NCI-H2171 treated with DMSO at 0.1 percent for 48 hours (cell line): ENCODE measurements around the gene OR10H1.
A peak's percentile ranks its signal among the peaks of the same experiment; 100 is the strongest.
"Not testable (repeated sequence)": the region's sequence is repeated elsewhere in the genome, so short reads cannot be mapped to it uniquely, and the experiment has no call there.

Experiments
- DNase-seq: peaks from one replicate; lab custom pipeline; 2025; lab: John Stamatoyannopoulos, UW

The OR10H1 gene, protein sequence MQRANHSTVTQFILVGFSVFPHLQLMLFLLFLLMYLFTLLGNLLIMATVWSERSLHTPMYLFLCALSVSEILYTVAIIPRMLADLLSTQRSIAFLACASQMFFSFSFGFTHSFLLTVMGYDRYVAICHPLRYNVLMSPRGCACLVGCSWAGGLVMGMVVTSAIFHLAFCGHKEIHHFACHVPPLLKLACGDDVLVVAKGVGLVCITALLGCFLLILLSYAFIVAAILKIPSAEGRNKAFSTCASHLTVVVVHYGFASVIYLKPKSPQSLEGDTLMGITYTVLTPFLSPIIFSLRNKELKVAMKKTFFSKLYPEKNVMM

DNA sequence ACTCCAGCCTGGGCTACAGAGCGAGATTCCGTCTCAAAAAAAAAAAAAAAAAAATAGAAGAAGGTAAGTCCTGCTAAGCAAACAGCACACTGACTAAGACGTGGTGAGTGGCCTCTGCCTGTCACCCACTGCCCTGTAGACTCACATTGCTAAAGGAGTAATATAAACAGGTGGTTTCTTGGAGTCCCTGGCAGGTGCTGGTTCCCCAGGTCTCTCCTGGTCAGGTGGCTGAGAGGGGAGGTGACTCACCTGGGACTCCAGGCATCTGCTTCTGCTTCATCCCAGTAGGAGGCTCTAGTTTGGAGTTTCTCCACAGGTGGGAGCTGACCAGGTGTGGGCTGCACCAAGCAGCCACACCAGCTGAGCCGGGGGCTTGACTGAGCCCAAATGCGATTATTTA is at the start of gene OR10H1:
OR10H1 (minus strand) TSS at position 359 of the 400 bp plus-strand sequence. CDS start 7,627 bp downstream, outside the sequence.
- DNase-seq, result no peak

DNA sequence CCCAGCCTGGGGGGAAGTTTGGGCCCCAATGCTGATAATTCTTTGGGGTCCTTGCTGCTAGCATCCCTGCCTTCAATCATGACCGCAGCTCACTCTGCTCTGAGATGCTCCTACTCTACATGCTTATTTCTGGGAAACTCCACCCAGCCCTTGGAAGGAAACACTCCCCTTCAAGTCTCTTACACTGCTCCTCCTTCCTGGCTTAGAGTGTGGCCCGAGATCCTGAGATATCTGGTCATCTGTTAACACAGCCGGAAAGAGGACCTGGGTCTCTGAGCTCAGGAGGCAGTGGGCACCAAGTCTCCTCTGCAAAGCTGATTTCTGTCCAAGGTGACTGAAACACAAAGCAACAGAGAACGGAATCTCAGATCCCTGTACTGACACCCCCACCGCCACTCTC is 49.4 kb upstream of the OR10H1 start:
- DNase-seq, result no peak

DNA sequence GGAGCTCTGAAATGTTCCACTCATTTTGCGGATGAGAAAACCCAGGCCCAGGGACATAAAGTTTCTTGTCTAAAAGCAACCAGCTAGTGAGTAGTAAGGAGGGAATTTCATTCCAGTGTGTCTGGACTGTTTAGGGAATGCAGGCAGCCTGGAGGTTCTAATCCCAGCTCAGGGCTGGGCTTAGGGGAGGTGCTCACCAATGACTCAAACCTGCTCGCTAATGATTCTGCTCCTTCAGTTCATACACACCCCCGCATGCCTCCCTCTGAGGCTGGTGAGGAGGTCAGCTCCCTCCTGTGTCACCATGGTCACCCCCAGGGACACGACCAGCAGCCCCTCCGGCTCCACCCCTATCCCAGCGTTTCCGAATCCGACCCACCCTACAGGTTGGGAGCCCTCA is 47.8 kb upstream of the OR10H1 start:
- DNase-seq, result no peak

DNA sequence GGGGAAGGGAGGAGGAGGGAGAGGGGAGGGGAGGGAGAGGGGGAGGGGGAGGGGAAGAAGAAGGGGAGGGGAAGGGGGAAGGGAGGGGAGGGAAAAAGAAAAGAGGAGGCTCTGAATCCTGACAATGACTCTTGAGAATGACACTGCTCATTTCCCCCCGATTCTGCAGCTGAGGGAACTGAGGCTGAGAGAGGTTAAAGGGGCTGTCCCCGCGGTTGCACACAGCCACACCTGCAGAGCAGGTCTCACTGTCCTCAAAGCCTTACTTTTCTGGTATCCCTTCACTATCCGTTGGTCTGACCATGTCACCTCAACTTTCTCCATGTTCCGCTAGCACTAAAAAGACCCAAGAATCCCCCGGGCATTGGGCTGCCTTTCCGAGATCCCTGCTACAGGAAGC is 47.0 kb upstream of the OR10H1 start:
- no peak for DNase-seq

DNA sequence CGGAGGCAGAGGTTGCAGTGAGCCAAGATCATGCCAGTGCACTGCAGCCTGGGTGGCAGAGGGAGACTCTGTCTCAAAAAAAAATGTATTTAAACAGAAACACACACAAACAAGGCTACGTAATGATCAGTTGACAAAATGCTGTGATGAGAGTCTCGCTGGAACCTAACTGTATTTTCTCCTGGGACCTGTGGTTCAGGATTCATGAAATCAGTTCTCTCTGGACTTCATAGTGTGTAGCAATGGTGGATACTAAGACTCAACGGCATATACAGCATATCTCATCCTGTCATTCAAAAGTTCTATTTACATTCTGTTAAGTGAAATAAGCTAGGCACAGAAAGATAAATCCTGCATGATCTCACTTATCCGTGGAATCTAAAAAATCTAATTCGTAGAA is 45.1 kb upstream of the OR10H1 start:
- no peak for DNase-seq

DNA sequence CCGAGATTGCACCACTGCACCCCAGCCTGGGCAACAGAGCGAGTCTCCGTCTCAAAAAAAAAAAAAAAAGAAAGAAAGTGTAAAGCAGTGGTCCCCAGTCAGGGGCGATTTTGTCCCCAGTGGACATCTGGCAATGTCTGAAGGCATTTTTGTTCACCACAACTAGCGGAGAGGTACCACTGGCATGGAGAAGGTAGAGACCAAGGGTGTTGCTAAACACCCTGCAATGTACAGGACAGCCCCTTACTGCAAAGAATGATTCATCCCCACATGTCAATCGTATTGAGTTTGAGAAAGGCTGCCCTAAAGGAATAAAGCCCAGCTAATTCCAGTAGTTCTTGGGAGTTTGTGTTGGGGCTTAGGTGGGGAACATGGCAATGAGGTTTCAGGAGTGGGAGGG is 43.7 kb upstream of the OR10H1 start:
- no peak for DNase-seq

DNA sequence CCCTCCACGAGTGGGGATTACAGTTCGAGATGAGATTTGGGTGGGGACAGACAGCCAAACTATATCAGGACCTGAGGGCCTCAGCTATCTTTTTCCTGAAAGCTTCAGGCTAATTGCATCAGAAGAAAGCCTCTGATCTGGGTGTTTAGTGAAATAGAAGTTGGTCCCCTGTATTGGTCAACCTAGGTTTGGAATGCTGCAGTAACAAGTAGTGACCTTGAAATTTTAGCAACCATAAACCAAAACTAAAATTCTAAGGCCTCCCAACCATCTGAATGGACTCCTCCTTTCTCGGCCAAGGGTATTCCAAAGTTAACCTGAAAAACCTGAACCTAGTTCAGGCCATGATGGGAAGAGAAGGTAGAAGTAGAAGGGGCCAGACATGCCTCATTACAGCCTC is 34.9 kb upstream of the OR10H1 start:
- DNase-seq, result no peak

DNA sequence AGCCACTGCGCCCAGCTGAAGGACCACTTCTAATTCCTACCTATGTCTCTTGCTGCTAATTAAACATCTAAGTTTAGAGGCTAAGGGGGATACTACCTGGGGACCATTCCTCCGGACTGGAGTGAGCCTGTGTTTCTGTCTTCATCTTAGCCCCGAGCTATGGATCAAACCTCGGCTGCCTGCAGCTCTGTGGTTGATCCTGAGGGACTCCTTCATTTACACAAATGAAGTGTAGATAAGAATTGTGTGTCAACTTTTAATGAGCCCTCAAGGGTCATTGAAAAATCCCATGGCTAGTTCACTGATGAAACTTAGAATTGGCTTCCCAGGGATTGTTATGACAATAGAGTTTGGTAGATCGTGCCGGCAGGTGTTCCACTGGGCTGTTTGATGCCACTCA is 31.5 kb upstream of the OR10H1 start:
- no peak for DNase-seq

DNA sequence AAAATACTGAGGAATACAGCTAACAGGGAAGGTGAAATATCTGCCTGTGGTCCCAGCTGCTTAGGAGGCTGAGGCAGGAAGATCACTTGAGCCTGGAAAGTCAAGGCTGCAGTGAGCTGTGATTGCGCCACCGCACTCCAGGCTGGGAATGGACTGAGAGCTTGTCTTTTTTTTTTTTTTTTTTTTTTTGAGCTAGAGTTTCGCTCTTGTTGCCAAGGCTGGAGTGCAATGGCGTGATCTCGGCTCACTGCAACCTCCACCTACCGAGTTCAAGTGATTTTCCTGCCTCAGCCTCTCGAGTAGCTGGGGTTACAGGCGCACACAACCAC is 28.4 kb upstream of the OR10H1 start:
- not testable (repeated sequence) for DNase-seq

DNA sequence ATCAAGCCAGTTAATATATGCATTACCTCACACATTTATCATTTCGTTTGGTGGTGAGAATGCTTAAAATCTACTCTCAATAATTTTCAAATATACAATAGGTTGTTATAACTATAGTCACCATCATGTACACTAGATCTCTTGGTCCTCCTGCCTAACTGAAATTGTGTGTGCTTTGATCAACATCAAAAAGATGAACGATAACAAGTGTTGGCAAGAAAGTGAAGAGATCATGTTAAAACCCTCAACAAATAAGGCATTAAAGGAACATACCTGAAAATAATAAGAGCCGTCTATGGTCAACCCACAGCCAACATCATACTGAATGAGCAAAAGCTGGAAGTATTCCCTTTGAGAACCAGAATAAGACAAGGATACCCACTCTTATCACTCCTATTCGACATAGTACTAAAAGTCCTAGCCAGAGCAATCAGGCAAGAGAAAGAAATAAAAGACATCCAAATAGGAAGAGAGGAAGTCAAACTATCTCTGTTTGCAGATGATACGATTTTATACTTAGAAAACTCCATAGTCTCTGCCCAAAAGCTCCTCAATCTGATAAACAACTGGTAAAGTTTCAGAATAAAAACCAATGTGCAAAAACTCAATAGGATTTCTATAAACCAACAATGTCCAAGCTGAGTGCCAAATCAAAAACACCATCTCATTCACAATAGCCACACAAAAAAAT is 27.9 kb upstream of the OR10H1 start:
- no peak for DNase-seq

DNA sequence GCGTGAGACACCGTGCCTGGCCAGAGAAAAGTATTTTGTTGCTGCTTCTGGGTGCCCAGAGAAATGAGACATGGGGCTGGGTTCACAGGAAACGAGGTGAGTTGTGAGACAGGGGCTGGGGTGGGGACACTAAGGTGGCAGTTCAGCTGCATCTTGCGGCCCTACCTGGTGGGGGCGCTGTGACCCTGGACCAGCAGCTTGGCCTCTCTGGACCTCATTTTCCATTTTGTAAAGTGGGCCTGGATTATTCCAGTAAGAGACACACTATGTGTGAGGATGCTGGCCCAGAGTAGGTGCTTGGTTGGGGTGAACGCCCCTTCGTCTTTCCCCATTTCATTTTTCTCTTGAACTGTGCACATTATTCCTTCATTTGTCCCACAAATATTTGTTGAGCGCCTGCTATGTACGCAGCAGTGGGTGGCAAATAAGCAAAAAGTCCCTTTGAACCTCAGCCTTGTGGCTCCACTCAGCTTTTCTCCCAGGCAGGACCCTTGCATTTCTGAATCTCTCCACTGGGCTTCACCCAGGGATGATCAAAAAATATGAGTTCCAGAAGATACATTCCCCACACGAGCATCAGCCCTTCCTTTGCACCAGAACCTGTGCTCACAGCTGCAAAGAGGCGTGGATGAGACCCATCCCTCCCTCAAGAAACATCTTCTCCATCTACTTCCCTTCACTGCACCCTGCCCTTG is 26.6 kb upstream of the OR10H1 start:
- DNase-seq, result no peak

DNA sequence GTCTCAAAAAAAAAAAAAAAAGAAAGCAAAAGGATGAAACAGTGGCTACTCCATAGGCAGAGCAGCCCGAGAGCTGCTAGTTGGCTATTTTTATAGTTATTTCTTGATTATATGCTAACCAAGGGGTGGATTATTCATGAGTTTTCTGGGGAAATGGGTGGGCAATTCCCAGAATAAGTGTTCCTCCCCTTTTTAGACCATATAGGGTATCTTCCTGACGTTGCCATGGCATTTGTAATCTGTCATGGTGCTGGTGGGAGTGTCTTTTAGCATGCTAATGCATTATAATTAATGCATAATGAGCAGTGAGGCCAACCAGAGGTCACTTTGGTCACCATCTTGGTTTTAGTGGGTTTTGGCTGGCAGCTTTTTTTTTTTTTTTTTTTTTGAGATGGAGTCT is 25.4 kb upstream of the OR10H1 start:
- DNase-seq, result no peak

DNA sequence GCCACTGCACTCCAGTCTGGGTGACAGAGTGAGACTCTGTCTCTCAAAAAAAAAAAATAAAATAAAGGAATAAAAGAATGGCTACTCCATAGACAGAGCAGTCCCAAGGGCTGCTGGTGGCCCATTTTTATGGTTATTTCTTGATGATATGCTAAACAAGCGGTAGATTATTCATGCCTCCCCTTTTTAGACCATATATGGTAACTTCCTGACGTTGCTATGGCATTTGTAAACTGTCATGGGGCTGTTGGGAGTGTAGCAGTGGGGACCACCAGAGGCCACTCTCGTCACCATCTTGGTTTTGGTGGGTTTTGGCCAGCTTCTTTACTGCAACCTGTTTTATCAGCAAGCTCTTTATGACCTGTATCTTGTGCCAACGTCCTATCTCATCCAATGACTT is 24.4 kb upstream of the OR10H1 start:
- not testable (repeated sequence) for DNase-seq

DNA sequence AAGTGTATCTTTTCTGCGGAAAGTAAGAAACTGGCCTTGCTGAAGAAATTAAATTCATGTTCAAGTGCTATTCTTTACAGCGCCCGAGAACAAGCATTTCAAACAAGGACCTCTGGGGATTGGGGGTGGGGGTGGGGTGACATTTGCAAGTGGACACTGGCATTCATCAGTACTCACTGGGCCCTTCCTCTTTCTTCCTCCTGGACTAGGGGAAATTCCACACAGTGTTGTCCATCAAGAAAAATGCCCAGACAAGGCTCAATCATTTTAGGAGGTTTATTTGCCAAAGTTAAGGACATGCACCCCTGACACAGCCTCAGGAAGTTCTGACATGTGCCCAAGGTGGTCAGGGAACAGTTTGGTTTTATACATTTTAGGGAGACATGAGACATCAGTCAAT is 22.9 kb upstream of the OR10H1 start:
- no peak for DNase-seq

DNA sequence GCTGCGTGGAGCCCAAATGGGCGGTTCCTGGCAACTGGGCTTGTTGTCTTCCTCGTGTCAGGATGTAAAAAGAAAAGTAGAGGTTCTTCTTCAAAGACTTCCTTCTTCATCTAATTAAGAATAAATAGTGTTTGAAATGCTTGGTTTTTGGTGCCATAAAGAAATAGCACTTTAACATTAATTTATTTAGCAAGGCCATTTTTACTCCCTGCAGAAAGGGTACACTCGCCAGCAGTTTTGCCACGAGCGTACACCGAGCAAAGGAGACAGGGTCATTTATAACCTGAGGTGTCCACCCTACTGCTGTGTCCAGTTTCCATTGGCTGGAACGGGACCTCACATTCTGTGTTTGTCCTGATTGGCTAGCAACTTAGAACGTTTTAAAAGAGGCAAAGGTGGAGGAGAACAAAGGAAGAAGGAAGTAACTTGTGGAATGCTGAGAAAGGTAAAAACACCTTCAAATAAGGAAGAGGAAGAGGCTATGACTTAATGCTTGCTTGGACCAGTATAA is 21.8 kb upstream of the OR10H1 start:
- no peak for DNase-seq

DNA sequence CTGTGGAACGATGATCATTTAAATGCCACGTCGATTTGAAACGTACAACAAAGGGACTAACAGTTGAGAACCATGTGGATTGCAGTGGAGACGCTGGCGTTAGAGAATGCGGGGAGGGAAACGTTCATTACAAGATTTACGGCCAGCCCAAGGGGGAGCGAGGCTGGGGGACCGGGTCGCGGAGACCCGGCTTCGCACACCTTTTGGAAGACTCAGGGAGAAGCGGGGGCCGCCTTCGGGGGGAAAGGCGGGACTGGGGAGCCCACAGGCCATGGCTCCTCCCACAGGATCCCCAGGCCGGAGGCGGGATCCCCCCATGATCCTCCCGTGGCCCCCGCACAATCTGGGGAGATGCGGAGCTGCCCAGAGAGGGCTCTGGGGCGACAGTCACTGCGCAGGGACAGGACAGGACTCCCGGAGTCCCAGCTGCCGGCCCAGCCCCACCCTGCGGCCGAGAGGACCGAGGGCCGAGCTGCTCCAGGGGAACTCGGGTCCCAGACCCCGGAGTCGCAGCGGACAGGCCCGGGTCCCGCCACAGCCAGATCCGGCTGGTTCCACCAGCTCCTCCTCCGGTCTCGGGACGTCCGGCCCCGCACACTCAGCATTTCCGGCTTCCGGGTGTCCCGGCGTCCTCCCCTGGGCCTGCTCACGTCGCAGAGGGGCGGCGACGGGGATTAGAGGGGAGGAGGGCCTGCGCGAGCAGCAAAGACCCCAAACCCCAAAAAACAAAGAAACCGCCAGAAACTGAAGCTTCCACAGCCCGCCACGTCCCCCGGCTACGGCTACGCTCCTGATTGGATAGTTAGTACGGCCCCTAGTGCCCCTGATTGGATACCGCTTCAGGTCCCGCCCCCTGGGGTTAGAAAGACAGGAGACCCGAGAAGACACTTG is 21.1 kb upstream of the OR10H1 start:
- DNase-seq, result peak; percentile 88

DNA sequence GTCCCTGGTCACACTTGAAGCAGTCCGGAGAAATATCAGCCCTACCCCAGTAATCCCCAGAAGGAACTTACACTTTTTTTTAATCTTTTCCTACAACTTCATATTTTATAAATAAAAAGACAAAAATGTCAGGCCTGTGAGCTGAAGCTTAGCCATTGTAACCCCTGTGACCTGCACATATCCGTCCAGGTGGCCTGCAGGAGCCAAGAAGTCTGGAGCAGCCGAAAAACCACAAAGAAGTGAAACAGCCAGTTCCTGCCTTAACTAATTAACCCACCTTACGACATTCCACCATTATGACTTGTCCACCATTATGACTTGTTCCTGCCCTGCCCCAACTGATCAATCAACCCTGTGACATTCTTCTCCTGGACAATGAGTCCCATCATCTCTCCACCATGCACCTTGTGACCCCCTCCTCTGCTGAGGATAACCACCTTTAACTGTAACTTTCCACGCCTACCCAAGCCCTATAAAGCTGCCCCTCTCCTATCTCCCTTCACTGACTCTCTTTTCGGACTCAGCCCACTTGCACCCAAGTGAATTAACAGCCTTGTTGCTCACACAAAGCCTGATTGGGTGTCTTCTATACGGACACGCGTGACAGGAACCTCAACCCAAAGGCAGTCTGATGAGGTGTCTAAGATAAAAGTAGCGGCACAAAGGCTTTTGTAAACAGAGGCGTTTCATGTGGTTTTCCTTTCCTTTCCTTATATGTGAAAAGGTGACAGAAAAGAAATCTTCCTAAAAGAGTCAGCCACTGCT is 20.3 kb upstream of the OR10H1 start:
- DNase-seq, result not testable (repeated sequence)

DNA sequence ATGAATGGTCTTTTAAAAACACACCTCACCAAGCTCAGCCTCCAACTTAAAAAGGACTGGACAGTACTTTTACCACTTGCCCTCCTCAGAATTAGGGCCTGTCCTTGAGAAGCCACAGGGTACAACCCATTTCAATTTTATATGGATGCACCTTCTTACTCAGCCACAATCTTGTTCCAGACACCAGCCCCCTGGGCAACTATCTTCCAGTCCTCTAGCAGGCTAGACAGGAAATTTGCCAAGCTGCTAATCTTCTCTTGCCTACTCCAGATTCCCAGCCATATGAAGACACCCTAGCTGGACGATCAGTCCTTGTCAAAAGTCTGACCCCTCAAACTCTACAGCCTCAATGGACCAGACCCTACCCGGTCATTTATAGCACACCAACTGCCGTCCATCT is 18.8 kb upstream of the OR10H1 start:
- not testable (repeated sequence) for DNase-seq

DNA sequence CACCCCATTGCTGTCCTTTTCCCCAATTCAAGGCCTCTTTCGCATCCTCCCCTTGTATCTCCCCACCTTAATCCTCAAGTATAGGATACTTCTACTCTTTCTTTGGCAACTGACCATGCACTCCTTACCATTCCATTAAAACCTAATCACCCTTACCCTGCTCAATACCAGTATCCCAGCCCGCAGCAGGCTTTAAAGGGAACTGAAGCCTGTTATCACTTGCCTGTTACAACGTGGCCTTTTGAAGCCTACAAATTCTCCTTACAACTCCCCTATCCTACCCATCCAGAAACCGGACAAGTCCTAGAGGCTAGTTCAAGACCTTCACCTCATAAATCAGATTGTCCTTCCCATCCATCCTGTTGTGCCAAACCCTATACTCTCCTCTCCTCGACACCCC is 16.2 kb upstream of the OR10H1 start:
- no peak for DNase-seq

DNA sequence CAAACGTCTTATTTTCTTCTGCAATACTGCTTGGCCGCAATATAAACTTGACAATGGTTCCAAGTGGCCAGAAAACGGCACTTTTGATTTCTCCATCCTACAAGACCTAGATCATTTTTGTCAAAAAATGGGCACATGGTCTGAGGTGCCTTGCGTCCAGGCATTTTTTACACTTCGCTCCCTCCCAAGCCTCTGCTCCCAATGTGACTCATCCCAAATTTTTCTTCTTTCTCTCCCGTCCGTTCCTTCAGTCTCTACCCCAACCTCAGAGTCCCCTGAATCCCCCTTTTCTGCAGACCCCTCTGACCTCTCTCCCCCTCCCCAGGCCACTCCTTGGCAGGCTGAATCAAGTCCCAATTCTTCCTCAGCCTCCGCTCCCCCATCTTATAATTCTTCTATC is 14.3 kb upstream of the OR10H1 start:
- no peak for DNase-seq

DNA sequence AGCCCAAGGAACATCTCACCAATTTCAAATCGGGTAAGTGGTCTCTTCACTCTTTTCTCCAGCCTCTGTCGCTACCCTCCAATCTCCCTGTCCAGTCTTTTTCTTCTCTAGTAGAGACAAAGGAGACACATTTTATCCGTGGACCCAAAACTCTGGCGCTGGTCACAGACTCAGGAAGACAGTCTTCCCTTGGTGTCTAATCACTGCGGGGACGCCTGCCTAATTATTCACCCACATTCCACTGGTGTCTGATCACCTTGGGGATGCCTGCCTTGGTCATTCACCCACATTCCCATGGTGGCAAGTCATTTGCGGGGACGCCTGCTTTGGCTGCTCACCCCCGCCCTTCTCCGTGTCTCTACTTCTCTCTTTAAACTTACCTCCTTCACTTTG is 13.8 kb upstream of the OR10H1 start:
- DNase-seq, result no peak
